ENCODE data around the gene ST8SIA5. TPM values are rescaled to one million over a fixed set of nuclear protein-coding genes. Genes with fewer than 3 reads are reported as not detected.
"Not testable (repeated sequence)": the region's sequence is repeated elsewhere in the genome, so short reads cannot be mapped to it uniquely, and the experiment has no call there.

Gene ST8SIA5, protein sequence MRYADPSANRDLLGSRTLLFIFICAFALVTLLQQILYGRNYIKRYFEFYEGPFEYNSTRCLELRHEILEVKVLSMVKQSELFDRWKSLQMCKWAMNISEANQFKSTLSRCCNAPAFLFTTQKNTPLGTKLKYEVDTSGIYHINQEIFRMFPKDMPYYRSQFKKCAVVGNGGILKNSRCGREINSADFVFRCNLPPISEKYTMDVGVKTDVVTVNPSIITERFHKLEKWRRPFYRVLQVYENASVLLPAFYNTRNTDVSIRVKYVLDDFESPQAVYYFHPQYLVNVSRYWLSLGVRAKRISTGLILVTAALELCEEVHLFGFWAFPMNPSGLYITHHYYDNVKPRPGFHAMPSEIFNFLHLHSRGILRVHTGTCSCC
- total RNA-seq (2021) (not detected in 2 replicates), Bru-seq, nascent RNA (percentile 9 among the genes with signal in this experiment), BruChase-seq, experiment 1, labeled RNA remaining after a 2-hour chase (percentile 19 among the genes with signal in this experiment), BruChase-seq, experiment 2, labeled RNA remaining after a 6-hour chase (percentile 13 among the genes with signal in this experiment)
- long read RNA-seq = 0 reads

DNA sequence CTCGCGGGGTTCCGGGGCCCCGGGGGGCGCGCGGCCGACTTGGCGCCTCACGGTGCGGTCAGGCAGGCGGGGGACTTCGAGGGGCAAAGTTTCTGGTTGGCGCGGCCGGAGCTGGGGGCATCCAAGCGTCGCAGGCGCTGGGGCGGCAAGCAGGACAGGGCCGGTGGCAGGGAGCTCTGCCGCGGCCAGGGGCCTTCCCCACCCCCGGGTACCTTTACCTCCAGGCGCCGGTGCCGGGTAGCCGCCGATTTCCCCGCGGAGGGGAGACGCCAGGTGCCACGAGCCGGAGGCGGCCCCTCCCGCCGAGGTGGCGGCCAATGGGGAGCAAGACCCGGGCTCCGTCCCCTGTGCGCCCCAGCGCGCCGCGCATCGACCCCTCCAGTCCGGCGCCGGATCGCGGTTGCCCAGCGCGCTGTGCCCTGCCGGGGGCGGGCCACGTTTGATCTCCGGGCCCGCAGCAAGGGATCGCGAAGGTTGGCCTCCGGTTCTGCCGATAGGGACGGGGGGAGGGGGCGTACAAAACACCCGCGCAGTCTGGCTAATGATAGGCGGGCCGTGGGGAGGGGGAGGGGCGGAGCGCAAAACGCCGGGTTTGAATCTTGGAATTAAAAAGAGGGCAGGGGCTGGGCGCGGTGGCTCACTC, at the start of gene ST8SIA5:
ST8SIA5 (minus strand) TSS at position 495 of the 643 bp plus-strand sequence. CDS start 545 bp downstream, outside the sequence.
- no peaks in the 10 kb centered on the region for H3K4me1 ChIP-seq (replicated peaks; ENCODE audit: insufficient read depth)
- no peaks in the 10 kb centered on the region for H3K79me2 ChIP-seq (ENCODE audit: low read depth)
- H4K20me1 ChIP-seq (ENCODE audit: insufficient read depth) = no peaks in the 10 kb centered on the region
- H3K36me3 ChIP-seq (ENCODE audit: low read depth) = no peaks in the 10 kb centered on the region
- H3F3A ChIP-seq (ENCODE audit: insufficient read depth, low read depth) = no peaks in the 10 kb centered on the region
- no peaks in the 10 kb centered on the region for H3K9me2 ChIP-seq (ENCODE audit: insufficient read depth)
- H3K4me3 ChIP-seq = no peak within 1 kb of the TSS
- H2AFZ ChIP-seq = no peak within 1 kb of the TSS
- TF ChIP-seq EZH2 (IDR thresholded peaks at IDR 0.05; ENCODE audit: low read depth) = no peak
- TF ChIP-seq, protein P1, sequence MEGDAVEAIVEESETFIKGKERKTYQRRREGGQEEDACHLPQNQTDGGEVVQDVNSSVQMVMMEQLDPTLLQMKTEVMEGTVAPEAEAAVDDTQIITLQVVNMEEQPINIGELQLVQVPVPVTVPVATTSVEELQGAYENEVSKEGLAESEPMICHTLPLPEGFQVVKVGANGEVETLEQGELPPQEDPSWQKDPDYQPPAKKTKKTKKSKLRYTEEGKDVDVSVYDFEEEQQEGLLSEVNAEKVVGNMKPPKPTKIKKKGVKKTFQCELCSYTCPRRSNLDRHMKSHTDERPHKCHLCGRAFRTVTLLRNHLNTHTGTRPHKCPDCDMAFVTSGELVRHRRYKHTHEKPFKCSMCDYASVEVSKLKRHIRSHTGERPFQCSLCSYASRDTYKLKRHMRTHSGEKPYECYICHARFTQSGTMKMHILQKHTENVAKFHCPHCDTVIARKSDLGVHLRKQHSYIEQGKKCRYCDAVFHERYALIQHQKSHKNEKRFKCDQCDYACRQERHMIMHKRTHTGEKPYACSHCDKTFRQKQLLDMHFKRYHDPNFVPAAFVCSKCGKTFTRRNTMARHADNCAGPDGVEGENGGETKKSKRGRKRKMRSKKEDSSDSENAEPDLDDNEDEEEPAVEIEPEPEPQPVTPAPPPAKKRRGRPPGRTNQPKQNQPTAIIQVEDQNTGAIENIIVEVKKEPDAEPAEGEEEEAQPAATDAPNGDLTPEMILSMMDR (conservative IDR thresholded peaks at IDR 0.05) = no peak
- intact Hi-C loops (cut with micrococcal nuclease; ENCODE audit: unreplicated experiment) = no loop called here
- no peak within 1 kb of the TSS for H3K27ac ChIP-seq
- peaks cover 39% of the 10 kb centered on the region for H3K27me3 ChIP-seq (ENCODE audit: insufficient read depth, low read depth)
- H3K4me2 ChIP-seq = no peak within 1 kb of the TSS
- CTCF ChIA-PET = no interaction called here
- H3K9me3 ChIP-seq (ENCODE audit: insufficient read depth, low read depth) = no peaks in the 10 kb centered on the region
- DNase-seq = peak in 1 of 2 experiments; percentile 5
- POLR2A ChIA-PET (ENCODE audit: unreplicated experiment) = no interaction called here
- BruUV-seq (replicated peaks) = no TSS peak

DNA sequence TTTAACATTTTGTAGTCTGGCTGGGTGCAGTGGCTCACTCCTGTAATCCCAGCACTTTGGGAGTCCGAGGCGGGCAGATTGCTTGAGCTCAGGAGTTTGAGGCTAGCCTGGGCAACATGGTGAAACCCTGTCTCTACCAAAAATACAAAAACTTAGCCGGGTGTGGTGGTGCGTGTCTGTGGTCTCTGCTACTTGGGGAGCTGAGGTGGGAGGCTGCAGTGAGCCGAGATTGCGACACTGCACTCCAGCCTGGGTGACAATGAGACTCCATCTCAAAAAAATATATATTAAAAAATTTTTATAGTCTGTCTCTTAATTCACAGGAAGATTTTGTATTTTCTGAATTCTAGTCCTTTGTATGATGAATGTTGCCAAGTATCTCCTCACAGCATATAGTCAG, 39.1 kb upstream of the ST8SIA5 start:
- BruUV-seq (replicated peaks); H3K4me3 ChIP-seq; H4K20me1 ChIP-seq (ENCODE audit: insufficient read depth); H3K4me1 ChIP-seq (replicated peaks; ENCODE audit: insufficient read depth); H3K9me3 ChIP-seq (ENCODE audit: insufficient read depth, low read depth); H3K79me2 ChIP-seq (ENCODE audit: low read depth); H3K36me3 ChIP-seq (ENCODE audit: low read depth); DNase-seq; POLR2A ChIA-PET (ENCODE audit: unreplicated experiment); H3K4me2 ChIP-seq; H3K27ac ChIP-seq; H3F3A ChIP-seq (ENCODE audit: insufficient read depth, low read depth); intact Hi-C loops (cut with micrococcal nuclease; ENCODE audit: unreplicated experiment); H2AFZ ChIP-seq; CTCF ChIA-PET; H3K9me2 ChIP-seq (ENCODE audit: insufficient read depth); H3K27me3 ChIP-seq (ENCODE audit: insufficient read depth, low read depth): not testable (repeated sequence)

DNA sequence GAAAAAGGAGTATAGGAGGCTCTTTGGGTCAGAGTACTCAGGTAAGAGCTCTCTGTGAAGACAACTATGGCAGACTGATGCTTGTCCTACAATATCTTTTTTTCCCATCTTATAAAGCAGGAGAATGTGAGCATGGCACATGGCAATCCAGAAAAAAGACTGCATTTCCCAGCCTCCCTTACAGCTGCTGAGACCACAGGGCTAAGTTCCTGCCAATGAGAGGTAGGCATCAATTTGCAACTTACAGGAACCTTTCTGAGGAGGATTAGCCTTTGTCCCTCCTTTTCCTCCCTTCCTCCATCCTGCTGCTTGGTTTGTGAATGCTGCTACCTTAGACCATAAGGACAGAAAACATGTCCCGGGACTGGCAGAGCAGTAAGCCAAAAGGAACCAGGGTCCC, 37.8 kb upstream of the ST8SIA5 start:
- H3K4me3 ChIP-seq = no peak overlapping the region
- no TSS peak for BruUV-seq (replicated peaks)
- no peaks in the 10 kb centered on the region for H3K36me3 ChIP-seq (ENCODE audit: low read depth)
- CTCF ChIA-PET = no interaction called here
- H3K27ac ChIP-seq = no peak overlapping the region
- H3K9me3 ChIP-seq (ENCODE audit: insufficient read depth, low read depth) = no peaks in the 10 kb centered on the region
- H3K79me2 ChIP-seq (ENCODE audit: low read depth) = no peaks in the 10 kb centered on the region
- H3K4me2 ChIP-seq = no peak overlapping the region
- no peak for DNase-seq
- H3K9me2 ChIP-seq (ENCODE audit: insufficient read depth) = no peaks in the 10 kb centered on the region
- intact Hi-C loops (cut with micrococcal nuclease; ENCODE audit: unreplicated experiment) = no loop called here
- TF ChIP-seq, protein P1 (conservative IDR thresholded peaks at IDR 0.05) = no peak
- TF ChIP-seq EZH2 (IDR thresholded peaks at IDR 0.05; ENCODE audit: low read depth) = no peak
- H4K20me1 ChIP-seq (ENCODE audit: insufficient read depth) = no peaks in the 10 kb centered on the region
- POLR2A ChIA-PET (ENCODE audit: unreplicated experiment) = no interaction called here
- no peaks in the 10 kb centered on the region for H3K27me3 ChIP-seq (ENCODE audit: insufficient read depth, low read depth)
- H3F3A ChIP-seq (ENCODE audit: insufficient read depth, low read depth) = no peaks in the 10 kb centered on the region
- H2AFZ ChIP-seq = no peak overlapping the region
- no peaks in the 10 kb centered on the region for H3K4me1 ChIP-seq (replicated peaks; ENCODE audit: insufficient read depth)

All from PC-9 (cell line).